HG03460 (cell line): ENCODE data around the gene AEBP2.
A peak's percentile ranks its signal among the peaks of the same experiment; 100 is the strongest.
"Not testable (repeated sequence)": the region's sequence is repeated elsewhere in the genome, so short reads cannot be mapped to it uniquely, and the experiment has no call there.

ENCODE experiments used
- ATAC-seq: cut with Tn5 transposase; IDR thresholded peaks from one replicate; pipeline ENCODE4 v1.9.1; 2021; ENCODE audit not compliant: unreplicated experiment

The AEBP2 gene, protein sequence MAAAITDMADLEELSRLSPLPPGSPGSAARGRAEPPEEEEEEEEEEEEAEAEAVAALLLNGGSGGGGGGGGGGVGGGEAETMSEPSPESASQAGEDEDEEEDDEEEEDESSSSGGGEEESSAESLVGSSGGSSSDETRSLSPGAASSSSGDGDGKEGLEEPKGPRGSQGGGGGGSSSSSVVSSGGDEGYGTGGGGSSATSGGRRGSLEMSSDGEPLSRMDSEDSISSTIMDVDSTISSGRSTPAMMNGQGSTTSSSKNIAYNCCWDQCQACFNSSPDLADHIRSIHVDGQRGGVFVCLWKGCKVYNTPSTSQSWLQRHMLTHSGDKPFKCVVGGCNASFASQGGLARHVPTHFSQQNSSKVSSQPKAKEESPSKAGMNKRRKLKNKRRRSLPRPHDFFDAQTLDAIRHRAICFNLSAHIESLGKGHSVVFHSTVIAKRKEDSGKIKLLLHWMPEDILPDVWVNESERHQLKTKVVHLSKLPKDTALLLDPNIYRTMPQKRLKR

DNA sequence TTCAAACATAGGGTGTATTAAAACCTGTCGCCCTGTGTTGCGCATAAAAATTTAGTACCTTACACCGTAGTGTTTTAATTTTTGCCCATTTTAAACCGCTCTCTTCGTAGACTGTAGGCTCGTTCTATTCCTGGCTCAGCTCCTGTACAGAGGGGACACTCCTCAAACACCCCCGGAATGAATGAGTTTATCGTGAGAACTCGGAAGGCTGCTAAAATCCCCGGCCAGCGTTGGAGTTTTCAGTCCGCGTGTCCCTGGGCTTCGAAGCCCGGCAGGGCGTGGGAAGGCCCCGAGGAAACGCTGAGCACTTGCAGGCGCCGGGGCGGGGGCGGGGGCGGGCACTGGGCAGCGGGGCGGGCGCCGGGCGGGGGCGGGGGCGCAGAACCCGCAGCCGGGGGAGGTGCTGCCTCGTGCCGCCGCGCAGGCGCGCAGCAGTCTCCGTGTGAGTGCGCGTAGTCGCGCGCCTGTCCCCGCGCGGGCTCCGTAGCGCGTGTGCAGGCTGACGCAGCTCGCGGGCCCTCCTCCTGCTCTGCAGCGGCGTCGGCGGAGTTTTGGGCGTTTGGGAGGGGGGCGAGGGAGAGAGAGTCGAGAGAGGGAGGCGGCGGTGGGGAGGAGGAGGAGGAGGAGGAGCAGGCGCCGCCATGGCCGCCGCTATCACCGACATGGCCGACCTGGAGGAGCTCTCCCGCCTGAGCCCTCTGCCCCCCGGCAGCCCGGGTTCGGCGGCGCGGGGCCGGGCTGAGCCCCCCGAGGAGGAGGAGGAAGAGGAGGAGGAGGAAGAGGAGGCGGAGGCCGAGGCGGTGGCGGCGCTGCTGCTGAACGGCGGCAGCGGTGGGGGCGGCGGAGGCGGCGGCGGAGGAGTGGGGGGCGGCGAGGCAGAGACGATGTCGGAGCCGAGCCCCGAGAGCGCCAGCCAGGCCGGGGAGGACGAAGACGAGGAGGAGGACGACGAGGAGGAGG, at the start of gene AEBP2:
AEBP2 (plus strand) TSS at position 434 of the 960 bp plus-strand sequence; CDS start at position 642, 208 bp downstream.
- ATAC-seq, result peak; percentile 80

DNA sequence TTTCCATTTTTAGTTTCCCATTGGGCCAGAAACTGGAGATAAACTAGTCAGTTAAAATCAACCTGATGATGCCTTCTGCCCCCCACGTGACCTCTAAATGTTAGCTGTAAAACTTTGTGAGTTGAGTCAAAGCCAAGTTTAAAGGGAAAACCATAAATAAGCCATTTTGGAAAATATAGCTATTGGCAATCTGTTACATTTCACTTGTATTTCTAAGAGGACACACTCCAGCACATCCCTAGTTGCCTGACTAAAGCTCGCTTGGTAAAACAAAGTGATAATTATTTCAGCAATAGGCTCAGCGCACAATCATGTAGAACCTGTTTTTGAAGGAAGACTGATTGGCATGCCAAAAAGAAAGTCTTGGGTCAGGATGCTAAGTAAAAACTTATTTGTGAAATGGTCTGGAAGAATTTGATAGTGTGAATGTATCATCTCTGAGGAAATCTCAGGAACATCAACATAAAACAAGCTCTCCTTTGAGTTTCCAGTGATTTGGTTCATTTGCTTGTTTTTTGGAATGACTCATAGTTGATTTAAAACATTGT, 49.2 kb upstream of the AEBP2 start:
- no peak for ATAC-seq

DNA sequence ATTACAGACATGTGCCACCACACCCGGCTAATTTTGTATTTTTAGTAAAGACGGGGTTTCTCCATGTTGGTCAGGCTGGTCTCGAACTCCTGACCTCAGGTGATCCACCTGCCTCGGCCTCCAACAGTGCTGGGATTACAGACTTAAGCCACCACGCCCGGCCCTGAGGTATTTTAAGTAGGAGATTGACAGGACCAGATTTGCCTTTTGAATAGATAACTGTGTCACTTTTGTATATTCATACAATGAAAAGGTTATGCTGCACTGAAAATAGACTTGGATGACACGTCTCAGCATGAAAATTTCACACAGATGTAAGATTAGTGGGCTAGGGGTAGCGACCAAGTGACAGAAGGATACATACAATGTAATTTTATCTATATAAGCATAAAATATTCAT, 46.6 kb upstream of the AEBP2 start:
- not testable (repeated sequence) for ATAC-seq

DNA sequence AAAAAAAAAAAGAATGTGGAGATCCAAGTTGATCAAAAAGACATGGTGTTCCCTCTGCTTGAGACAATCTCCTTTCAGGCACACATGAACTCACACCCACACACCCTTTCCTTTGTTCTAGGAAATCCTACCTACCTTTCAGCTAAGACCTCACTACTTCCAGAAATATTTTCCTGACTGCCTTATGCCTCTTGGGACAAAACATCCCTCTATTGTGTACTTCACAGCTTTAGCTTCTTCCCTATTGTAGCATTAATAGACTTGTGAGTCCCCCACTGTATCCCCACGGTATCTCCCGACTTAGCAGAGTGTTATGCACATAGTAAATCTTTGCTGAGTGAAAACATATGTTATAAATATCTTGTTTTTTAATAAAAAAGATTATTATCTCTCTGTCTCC, 44.9 kb upstream of the AEBP2 start:
- ATAC-seq, result no peak

DNA sequence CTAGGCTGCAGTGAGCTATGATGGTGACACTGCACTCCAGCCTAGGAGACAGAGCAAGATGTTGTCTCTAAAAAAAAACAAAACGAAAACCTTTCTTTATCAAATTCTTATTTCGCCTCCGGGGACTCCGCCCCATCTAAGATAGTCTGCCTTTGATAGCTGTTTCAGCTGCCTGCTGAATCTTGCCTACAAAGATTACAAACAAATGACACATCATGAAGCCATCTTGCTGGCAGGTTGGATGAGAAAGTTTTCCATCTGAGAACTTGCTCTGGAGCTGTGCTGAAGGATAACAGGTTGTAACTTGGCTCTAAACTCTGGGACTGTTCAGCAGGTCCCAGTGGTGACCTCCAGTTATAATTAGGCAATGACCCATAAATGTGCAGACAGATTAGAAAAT, 41.8 kb upstream of the AEBP2 start:
- ATAC-seq, result no peak

DNA sequence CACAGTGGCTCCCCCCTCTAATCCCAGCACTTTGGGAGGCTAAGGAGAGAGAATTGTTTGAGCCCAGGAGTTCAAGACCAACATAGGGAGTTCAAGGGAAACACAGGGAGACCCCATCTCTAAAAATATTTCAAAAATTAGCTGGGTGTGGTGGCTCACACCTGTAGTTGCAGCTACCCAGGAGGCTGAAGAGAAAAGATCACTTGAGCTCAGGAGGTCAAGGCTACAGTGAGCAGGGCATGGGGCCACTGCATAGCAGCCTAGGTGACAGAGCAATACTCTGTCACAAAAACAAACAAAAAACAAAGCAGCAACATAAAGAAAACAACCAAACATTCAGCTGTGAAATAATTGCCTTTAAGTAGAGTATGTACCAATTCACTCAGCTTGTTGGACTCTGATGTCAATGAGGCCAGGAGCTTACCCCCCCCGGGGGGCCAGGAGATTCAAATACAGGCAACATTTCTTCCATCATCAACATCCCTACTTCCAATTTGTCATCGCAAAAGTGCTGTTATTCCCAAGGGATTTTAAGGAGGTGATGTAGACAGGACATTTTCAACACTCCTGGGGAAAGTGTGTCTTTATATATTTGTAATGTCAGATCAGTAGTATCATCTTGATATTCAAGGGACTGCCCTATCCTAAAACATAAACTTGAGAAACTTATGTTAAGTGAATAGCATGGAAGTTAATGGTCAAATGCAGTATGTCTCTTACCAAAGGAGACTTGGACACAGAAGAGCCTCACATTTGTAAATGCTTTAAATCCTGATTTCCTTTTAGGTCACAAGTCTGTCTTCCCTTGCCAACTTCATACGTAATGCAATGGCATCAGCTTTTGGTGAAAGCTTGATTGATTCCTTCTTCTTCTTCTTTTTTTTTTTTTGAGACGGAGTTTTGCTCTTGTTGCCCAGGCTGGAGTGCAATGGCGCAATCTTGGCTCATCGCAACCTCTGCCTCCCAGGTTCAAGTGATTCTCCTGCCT, 40.6 kb upstream of the AEBP2 start:
- ATAC-seq, result no peak

DNA sequence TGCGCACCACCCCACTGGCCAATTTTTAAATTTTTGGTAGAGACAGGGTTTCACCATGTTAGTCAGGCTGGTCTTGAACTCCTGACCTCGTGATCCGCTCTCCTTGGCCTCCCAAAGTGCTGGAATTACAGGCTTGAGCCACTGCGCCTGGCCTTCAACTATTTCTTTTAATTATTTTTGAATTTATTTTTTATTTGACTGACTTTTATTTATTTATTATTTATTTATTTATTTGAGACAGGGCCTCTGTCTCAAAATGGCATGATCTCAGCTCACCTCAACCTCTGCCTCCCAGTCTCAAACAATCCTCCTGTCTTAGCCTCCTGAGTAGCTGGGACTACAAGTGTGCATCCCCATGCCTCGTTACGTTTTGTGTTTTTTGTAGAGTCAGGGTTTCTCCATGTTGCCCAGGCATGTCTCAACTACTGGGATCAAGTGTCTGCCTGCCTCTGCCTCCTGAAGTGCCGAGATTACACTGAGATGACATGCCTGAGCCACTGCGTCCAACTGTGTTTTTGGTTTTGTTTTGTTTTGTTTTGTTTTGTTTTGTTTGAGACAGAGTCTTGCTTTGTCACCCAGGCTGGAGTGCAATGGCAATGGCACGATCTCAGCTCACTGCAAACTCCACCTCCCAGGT, 38.5 kb upstream of the AEBP2 start:
- ATAC-seq, result not testable (repeated sequence)

DNA sequence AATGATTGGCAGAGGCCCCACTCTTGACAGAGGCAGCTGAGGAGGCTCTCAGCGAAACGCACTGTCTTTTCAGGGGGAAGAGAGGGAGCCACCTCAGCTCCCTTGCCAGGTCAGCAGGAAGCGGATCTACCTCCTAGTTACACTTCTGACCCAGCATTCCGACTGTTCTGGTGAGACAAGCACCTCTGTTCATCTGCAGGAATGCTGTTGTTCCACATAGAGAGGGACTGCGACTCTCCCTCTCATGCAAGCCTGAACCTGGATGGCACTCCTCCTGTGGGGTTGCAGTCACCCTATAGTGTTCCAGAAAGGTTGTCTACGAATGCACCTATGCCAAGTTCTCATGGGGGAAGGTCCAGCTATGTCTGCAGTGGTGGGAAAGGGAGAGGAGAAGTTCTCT, 37.1 kb upstream of the AEBP2 start:
- ATAC-seq, result no peak

DNA sequence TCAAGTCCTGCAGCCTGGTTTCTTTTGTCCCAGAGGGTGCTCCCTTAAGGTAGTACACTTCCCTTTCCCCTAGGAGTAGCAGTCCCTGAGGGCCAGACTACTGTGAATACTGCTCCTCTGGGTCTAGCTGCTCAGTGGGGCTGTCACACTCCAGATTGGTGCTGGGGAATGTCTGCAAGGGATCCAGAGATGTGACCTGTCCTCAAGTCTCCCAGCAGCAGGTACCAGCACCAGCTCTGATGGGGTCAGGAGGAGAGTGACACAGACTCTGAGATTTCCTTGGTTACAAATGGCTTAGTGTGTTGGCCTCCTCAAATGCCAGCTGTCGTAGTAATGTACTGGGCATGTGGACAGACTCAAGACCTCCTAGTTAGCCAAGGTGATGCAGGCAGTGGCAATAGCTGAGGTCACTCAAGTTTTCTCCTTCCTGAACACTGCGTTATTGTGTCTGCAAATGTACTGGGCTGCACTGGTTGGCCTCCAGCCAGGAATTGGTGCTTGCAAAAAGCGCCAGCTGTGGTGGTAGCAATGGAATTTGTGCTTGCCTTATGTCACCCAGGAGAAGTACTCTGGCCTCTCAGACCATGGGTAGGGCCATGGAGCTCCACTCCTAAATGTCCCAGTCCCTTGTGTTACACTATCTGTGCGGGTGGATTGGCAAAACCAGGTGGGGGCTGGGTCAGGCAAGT, 36.4 kb upstream of the AEBP2 start:
- no peak for ATAC-seq

DNA sequence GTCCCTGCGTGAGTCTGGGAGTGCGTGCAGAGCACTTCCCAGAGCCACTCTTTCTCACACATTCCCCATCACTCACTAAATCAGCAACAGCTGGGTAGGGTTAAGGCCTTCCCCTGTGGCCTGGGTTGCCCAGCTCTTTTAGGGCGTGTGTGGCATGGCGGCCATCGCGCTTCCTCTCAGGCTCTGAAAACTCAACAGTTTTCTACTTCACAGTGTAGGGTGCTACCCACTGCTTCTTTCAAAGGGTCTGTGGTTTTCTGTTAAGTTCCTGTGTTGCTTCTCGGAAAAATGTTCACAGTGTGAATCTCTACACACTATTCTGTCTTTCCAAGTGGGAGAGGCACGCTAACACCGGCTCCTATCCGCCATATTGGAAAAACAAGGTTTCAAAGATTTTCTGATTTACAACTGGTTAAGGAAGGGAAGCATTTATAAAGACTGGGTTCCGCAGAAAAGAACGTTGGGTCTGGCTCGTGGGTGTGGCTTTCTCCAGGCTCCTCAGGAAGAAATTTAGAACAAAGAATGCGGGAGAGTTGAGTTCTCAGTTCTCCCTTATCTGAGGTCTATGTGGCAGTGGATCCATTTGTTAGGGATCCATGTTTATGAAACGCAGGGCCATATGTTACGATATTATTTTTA, 34.9 kb upstream of the AEBP2 start:
- ATAC-seq, result no peak

DNA sequence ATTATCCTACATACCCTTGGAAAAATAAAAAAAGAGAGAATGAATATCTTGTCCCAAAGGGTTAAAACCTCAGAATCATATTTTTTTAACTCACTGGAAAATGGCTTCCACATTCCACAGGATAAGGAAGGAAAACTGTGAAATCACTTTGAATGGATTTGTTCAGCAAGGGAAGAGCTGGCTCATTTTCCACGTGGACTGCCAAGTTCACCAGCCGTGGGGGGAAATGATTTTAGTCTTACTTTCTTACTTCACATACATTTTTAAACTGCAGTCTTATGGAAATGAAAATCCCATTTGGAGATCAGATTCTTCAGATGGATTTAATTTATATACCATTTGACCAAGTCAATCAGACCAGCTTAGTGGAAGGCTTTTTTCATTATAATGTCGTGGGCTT, 29.9 kb upstream of the AEBP2 start:
- no peak for ATAC-seq

DNA sequence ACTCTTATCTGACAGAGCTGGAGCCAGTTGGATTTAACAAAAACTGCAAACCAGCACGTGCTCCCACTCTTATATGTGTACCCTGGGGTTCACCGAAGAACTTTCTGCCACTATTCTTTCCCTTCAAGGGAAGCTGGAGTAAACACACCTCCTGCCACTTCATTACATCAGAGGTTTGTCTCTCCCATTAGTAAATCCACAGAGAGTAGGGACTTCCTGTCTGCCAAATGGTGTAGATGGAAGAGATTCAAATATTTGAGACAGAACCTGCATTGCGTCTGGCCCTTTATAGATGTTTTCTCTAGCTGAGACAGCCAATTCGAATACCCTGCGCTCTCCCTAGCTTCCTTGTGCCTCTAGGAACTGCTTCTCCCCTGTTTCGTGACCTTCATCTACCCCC, 29.1 kb upstream of the AEBP2 start:
- no peak for ATAC-seq

DNA sequence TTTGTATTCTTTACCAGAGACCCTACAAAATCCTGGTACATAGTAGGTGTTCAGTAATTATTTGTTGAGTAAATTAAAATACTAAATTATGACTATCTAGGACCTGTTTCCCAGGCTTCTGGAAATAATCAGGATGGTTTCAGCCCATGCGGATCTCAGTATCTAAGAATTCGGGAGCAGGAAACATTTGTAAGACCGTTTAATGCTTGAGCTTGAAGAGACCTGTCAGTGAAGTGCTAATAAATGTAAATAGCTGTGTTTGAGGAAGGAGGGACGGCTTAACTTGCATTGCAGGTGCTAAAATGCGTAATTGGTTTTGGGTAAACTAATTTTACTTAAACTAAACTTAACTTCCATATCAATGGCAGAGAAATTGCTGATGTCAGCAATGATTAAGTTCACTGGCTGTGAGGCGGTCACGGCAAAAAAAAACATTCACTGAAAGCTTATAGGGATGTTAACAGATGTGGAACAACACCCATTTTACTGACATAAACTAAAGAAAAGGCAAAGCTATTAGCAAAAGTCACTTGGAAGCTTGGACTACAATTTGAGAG, 28.6 kb upstream of the AEBP2 start:
- no peak for ATAC-seq

DNA sequence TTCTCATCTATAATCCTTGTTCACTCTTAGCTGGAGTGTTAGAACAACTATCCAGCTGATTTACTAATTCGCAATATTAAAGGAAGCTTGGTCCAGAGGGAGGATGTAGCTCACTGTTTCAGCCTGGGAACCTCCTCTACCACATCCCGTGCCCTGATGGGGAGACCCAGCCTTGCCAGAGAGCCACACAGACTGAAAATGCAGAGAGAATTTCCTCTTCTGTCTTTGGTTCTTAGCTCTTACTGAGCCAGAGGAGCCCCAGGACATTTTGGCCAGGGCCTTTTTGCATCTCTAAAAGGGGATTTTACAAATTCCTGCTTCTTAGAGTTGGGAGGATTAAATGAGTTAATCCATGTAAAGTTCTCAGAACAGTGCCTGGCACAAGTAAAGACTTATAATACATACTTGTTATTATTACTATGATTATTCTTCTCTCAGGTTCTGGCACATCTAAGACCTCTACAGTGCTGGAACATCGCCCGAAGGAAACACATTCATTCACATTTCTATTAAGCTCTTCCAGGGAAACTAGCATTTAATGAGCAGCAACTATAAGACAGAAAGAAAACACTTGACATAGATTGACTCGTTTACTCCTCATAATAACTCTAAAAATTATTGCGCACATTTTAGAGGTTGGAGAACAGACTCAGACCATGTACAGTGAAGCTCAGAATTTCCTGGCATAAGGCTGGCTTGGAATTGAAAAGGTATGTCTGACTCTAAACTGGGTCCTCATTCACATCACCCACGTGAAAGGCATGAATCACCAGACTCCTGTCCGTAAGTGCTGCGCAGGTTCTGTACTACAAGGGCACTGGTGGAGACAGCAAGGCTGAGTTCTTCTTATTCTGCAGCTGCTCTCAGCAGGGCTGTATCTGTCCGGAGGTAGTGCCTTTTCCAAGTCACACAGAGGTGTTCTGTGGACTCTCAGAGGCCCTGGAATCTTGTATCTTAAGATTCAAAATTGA, 27.8 kb upstream of the AEBP2 start:
- ATAC-seq, result no peak

DNA sequence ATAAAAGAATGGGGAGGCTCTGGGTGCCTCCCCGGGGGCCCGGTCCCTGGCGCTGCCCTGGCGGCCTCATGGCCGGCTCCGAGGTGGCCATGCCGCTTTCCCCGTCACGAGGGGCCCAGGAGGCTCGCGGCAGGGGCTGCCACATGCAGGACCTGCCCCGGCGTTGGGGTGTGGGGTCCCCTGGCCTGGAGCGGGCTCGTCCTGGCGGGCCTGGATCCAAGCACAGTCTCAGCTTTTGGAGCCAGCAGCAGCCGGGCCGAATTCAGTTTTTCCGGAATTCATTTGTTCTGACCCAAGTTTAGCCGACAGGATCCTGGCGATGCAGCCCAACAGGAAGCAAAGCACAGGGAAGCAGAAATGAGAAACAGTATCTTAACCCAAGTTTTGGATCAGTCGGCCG, 26.4 kb upstream of the AEBP2 start:
- ATAC-seq, result no peak

DNA sequence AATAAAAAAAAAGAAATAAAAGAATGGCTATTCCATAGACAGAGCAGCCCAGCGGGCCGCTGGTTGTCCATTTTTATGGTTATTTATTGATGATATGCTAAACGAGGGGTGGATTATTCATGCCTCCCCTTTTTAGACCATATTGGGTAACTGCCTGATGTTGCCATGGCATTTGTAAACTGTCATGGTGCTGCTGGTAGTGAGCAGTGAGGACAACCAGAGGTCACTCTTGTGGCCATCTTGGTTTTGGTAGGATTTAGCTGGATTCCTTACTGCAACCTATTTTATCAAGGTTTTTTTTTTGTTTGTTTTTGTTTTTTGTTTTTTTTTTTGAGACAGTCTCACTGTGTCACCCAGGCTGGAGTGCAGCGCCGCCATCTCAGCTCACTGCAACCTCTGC, 25.7 kb upstream of the AEBP2 start:
- ATAC-seq, result not testable (repeated sequence)

DNA sequence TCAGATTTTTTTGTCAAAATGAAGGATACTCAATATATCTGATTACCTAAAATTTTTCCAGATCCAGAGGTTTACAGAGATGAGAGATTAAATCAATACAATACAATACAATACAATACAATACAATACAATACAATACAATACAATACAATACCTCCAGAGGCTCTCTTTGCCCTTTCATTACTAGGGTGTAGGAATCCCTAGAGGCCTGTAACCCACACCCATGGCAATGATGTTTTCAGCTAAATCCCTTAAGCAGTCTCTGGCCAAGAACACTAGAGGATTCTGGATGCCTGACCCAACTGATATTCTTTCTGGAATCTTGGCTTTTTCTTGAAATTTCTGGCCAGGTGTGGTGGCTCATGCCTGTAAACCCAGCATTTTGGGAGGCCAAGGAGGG, 23.7 kb upstream of the AEBP2 start:
- no peak for ATAC-seq
